ENCODE data around the gene PEX5L.

The PEX5L gene

DNA sequence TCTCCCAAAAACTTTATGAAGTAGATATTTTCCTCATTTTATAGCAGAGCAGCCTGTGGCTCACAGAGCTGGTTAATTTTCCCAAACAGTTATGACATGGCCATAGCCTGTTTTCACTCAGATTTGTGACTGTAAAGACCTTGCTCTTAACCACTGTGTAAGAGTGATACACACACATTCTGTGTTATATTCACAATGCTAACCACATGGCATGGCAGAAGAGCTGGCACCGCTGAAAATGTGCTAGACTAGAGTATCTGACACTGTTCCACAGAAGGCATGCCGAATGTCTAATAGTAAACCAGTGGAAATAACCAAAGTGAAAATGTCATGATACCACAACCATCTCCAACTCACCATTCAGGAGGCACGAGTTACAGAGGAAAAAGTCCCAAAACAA is 71.8 kb downstream of the PEX5L start:
- no peaks in the 10 kb centered on the region for H3K79me2 ChIP-seq (ENCODE audit: low read length)
- no peaks in the 10 kb centered on the region for H3K27me3 ChIP-seq (ENCODE audit: low read depth, low read length)
- H3K9ac ChIP-seq (ENCODE audit: low read length): no peak overlapping the region
- no peak for TF ChIP-seq EZH2phosphoT487 (IDR thresholded peaks at IDR 0.05; ENCODE audit: low read depth)
- TF ChIP-seq, protein P1, sequence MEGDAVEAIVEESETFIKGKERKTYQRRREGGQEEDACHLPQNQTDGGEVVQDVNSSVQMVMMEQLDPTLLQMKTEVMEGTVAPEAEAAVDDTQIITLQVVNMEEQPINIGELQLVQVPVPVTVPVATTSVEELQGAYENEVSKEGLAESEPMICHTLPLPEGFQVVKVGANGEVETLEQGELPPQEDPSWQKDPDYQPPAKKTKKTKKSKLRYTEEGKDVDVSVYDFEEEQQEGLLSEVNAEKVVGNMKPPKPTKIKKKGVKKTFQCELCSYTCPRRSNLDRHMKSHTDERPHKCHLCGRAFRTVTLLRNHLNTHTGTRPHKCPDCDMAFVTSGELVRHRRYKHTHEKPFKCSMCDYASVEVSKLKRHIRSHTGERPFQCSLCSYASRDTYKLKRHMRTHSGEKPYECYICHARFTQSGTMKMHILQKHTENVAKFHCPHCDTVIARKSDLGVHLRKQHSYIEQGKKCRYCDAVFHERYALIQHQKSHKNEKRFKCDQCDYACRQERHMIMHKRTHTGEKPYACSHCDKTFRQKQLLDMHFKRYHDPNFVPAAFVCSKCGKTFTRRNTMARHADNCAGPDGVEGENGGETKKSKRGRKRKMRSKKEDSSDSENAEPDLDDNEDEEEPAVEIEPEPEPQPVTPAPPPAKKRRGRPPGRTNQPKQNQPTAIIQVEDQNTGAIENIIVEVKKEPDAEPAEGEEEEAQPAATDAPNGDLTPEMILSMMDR (IDR thresholded peaks at IDR 0.05; ENCODE audit: low read depth, low read length): no peak
- H4K20me1 ChIP-seq (ENCODE audit: insufficient read depth, low read length): no peaks in the 10 kb centered on the region
- no peaks in the 10 kb centered on the region for H3K36me3 ChIP-seq (replicated peaks; ENCODE audit: low read depth, low read length)
- no peak overlapping the region for H3K4me3 ChIP-seq (ENCODE audit: low read length)
- H3K9me3 ChIP-seq (ENCODE audit: insufficient read depth, low read length): no peaks in the 10 kb centered on the region
- no peak overlapping the region for H3K27ac ChIP-seq (ENCODE audit: low read length)
- no peak overlapping the region for H2AFZ ChIP-seq (ENCODE audit: low read depth, low read length)
- H3K4me2 ChIP-seq (ENCODE audit: low read length): no peak overlapping the region
- H3K4me1 ChIP-seq (ENCODE audit: low read length): peaks cover 13% of the 10 kb centered on the region

DNA sequence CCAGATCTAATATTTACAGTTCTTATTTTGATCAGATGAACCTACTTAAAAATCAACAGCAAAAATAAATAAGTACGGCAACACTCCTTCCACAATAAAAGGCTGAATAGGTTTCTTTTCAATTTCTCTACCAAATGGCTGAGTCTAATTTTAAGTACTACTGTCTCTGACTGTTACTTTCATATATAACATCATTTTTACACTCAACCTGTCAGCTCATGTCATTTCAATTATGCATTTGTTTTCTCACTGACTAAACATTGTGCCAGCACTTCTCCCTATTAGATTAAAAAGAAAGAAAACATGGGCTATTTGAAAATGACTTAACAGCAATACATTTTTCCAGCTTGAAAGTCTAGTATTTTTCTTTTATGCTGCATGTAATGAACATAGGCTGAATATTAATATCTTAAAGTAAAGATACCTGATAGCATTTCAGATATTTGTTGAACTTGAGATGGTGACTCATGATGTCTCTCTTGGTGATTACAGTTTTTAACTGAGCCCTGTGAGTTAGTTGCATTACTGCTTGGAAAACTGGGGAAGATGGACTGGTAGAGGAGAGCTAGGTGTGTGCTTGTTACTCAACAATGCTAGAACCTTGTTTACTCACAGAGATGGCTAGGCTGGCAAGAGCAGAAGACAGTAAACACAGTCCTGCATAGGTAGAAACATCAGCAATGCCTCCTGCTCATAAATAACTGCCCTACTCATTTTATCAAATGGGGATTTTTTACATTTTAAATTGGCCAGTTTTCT is 73.9 kb downstream of the PEX5L start:
- Histone ChIP-seq H3K27ac (ENCODE audit: low read length) (no peak overlapping the region), H3K4me3 (ENCODE audit: low read length) (no peak overlapping the region), H3K4me1 (ENCODE audit: low read length) (peaks cover 6% of the 10 kb centered on the region), H3K9ac (ENCODE audit: low read length) (no peak overlapping the region), H2AFZ (ENCODE audit: low read depth, low read length) (no peak overlapping the region), H4K20me1 (ENCODE audit: insufficient read depth, low read length) (no peaks in the 10 kb centered on the region), H3K27me3 (ENCODE audit: low read depth, low read length) (no peaks in the 10 kb centered on the region), H3K79me2 (ENCODE audit: low read length) (no peaks in the 10 kb centered on the region), H3K36me3 (replicated peaks; ENCODE audit: low read depth, low read length) (no peaks in the 10 kb centered on the region), H3K9me3 (ENCODE audit: insufficient read depth, low read length) (no peaks in the 10 kb centered on the region), H3K4me2 (ENCODE audit: low read length) (no peak overlapping the region)
- TF ChIP-seq EZH2phosphoT487 (IDR thresholded peaks at IDR 0.05; ENCODE audit: low read depth): no peak
- TF ChIP-seq, protein P1 (IDR thresholded peaks at IDR 0.05; ENCODE audit: low read depth, low read length): no peak

DNA sequence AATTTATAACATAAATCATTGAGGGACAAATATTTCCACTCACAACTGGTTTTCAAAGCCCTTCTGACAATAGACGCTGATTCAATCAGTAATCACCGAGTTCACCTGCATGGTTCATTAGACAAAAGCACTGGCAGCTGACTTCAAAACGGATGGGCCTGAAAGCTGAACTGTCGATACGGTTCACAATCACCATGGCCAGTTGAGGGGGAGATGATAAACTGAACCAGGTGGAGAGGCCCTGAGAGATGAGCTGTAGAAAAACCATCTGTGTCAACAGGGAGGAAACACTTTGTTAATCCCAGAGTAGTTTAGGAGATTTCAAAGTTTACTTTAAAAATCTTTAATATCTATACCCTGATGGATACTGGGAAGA is 75.0 kb downstream of the PEX5L start:
- H2AFZ ChIP-seq (ENCODE audit: low read depth, low read length): no peak overlapping the region
- no peaks in the 10 kb centered on the region for H4K20me1 ChIP-seq (ENCODE audit: insufficient read depth, low read length)
- no peak overlapping the region for H3K4me3 ChIP-seq (ENCODE audit: low read length)
- no peaks in the 10 kb centered on the region for H3K79me2 ChIP-seq (ENCODE audit: low read length)
- H3K4me2 ChIP-seq (ENCODE audit: low read length): no peak overlapping the region
- no peaks in the 10 kb centered on the region for H3K36me3 ChIP-seq (replicated peaks; ENCODE audit: low read depth, low read length)
- peaks cover 2% of the 10 kb centered on the region for H3K4me1 ChIP-seq (ENCODE audit: low read length)
- no peak for TF ChIP-seq EZH2phosphoT487 (IDR thresholded peaks at IDR 0.05; ENCODE audit: low read depth)
- TF ChIP-seq, protein P1 (IDR thresholded peaks at IDR 0.05; ENCODE audit: low read depth, low read length): no peak
- H3K27ac ChIP-seq (ENCODE audit: low read length): no peak overlapping the region
- no peaks in the 10 kb centered on the region for H3K9me3 ChIP-seq (ENCODE audit: insufficient read depth, low read length)
- no peaks in the 10 kb centered on the region for H3K27me3 ChIP-seq (ENCODE audit: low read depth, low read length)
- no peak overlapping the region for H3K9ac ChIP-seq (ENCODE audit: low read length)

DNA sequence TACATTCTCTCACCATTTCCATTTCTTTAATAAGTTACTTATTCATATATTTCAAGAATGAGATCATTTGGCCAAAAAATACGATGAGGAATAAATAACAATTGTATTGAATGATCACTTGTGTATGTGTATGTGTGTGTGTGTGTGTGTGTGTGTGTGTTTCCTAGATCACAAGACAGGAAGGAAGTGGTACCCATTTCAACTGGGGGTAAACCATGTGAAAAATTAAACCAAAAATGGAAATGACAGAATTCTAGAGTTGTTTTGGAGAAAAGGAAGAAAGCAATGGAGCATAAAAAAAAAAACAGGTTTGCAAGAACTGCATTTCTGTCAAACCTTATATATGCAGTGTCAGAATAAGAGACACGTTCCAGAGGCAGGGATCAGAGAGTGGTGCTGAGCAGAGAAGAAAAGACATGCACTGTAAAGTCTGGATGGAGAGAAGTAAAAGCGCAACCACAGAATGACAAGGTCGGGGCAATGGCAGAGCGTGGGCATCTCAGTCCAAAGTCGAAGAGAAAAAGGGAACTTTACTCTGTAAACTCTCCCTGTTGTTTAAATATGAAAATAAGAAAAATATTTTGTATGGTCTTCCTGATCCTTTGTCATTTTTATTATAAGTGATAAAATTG is 75.5 kb downstream of the PEX5L start:
- Histone ChIP-seq H3K4me1 (ENCODE audit: low read length) (peaks cover 7% of the 10 kb centered on the region), H3K4me2 (ENCODE audit: low read length) (no peak overlapping the region), H2AFZ (ENCODE audit: low read depth, low read length) (no peak overlapping the region)

More for the DNA sequence above, 75.5 kb downstream of the PEX5L start:
- Histone ChIP-seq H3K27ac (ENCODE audit: low read length) (no peak overlapping the region), H3K36me3 (replicated peaks; ENCODE audit: low read depth, low read length) (no peaks in the 10 kb centered on the region), H3K9me3 (ENCODE audit: insufficient read depth, low read length) (no peaks in the 10 kb centered on the region), H3K4me3 (ENCODE audit: low read length) (no peak overlapping the region), H3K9ac (ENCODE audit: low read length) (no peak overlapping the region), H4K20me1 (ENCODE audit: insufficient read depth, low read length) (no peaks in the 10 kb centered on the region), H3K27me3 (ENCODE audit: low read depth, low read length) (no peaks in the 10 kb centered on the region), H3K79me2 (ENCODE audit: low read length) (no peaks in the 10 kb centered on the region)
- TF ChIP-seq EZH2phosphoT487 (IDR thresholded peaks at IDR 0.05; ENCODE audit: low read depth): no peak
- TF ChIP-seq, protein P1 (IDR thresholded peaks at IDR 0.05; ENCODE audit: low read depth, low read length): no peak

Data from OCI-LY3 (cell line).